Measurements from ENCODE around the gene MVD.

DNA sequence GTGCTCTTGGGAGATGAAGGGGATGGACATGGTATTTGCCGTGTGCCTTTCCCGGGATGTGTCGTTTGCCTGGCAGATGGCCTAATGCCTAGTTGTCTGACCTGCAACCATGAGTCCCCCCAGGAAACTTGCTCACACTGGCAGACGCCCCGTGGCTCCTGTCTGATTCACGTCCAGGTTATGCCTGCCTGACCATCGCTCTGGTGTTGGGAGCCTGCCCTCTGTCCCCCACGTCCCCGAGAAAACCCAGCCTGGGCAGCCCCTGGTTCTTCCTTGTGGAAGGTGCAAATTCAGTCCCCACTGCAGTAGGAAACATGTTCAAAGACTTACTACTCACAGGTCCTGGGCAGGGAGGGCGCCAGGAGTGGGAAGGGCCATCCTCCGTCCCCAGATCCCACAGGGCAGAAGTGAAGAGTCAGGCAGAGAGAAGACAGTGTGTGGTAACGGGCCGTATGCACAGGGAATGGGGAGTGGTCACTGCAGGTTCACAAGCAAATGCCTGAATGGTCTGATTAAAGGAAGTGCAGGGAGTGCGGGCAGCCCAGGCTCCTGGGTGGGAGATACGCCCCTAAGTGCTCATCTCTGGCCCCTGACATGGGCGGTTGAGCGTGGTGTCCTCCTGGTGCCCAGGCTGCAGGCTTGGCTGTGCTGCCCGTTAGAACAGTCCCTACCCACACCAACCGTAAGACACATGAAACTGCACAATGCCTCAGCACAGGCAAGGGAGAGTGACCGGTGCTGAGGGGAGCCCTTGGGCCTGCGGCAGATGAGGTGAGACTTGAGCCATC is 27.6 kb upstream of the MVD start:
- no peak for TF ChIP-seq EZH2 (conservative IDR thresholded peaks at IDR 0.05; ENCODE audit: low read depth, low read length)
- TF ChIP-seq ZNF614 (CRISPR knock-in tag; IDR thresholded peaks at IDR 0.05; ENCODE audit: borderline replicate concordance) = no peak
- no peak for TF ChIP-seq ZNF609 (CRISPR knock-in tag; IDR thresholded peaks at IDR 0.05; ENCODE audit: borderline replicate concordance)
- no peak for TF ChIP-seq CEBPB (IDR thresholded peaks at IDR 0.05; ENCODE audit: borderline replicate concordance, low read depth, low read length)
- no peak for TF ChIP-seq ZMYM2 (CRISPR knock-in tag; IDR thresholded peaks at IDR 0.05)
- TF ChIP-seq PAX8 (CRISPR knock-in tag; IDR thresholded peaks at IDR 0.05; ENCODE audit: borderline replicate concordance) = no peak
- no peak for TF ChIP-seq CHD4 (IDR thresholded peaks at IDR 0.05; ENCODE audit: borderline replicate concordance, low read length)
- TF ChIP-seq, protein P1, sequence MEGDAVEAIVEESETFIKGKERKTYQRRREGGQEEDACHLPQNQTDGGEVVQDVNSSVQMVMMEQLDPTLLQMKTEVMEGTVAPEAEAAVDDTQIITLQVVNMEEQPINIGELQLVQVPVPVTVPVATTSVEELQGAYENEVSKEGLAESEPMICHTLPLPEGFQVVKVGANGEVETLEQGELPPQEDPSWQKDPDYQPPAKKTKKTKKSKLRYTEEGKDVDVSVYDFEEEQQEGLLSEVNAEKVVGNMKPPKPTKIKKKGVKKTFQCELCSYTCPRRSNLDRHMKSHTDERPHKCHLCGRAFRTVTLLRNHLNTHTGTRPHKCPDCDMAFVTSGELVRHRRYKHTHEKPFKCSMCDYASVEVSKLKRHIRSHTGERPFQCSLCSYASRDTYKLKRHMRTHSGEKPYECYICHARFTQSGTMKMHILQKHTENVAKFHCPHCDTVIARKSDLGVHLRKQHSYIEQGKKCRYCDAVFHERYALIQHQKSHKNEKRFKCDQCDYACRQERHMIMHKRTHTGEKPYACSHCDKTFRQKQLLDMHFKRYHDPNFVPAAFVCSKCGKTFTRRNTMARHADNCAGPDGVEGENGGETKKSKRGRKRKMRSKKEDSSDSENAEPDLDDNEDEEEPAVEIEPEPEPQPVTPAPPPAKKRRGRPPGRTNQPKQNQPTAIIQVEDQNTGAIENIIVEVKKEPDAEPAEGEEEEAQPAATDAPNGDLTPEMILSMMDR (CRISPR knock-in tag; IDR thresholded peaks at IDR 0.05) = no peak
- no peak for TF ChIP-seq SNAPC5 (CRISPR knock-in tag; IDR thresholded peaks at IDR 0.05; ENCODE audit: borderline replicate concordance)
- TF ChIP-seq MEIS2 (CRISPR knock-in tag; IDR thresholded peaks at IDR 0.05) = no peak

All from HepG2 (cell line).